SK-N-SH treated with all-trans-retinoic acid at 6 μM for 48 hours (cell line): ENCODE data around the gene DCBLD1.

ENCODE experiments used
- ATAC-seq: fragments of 200-7000 bp; cut with Tn5 transposase; 3 replicates; pipeline ENCODE4 v1.9.1; 2020; ENCODE audit warnings: mild to moderate bottlenecking, moderate library complexity
- BACH2 ChIP-seq: fragments of 250-450 bp; sonication (Bioruptor Pico); IDR thresholded peaks from 2 replicates; pipeline ENCODE4 v1.9.0; 2021; ENCODE audit warnings: mild to moderate bottlenecking, borderline replicate concordance
- ISL1 ChIP-seq: fragments of 250-450 bp; sonication (Bioruptor Pico); IDR thresholded peaks from 2 replicates; pipeline ENCODE4 v2.1.2; 2022; ENCODE audit warnings: mild to moderate bottlenecking, moderate library complexity
- RARB ChIP-seq: fragments of 250-450 bp; sonication (Bioruptor Pico); IDR thresholded peaks from 2 replicates; pipeline ENCODE4 v1.8.0; 2021; ENCODE audit warnings: mild to moderate bottlenecking, moderate library complexity
- ZC3H10 ChIP-seq: fragments of 250-450 bp; sonication (Bioruptor Pico); IDR thresholded peaks from 2 replicates; pipeline ENCODE4 v1.5.1; 2021; ENCODE audit warnings: mild to moderate bottlenecking, moderate library complexity
- ZNF70 ChIP-seq: fragments of 450-650 bp; formaldehyde crosslinking; IDR thresholded peaks from 2 replicates; pipeline ENCODE4 v1.5.0; 2020; ENCODE audit warnings: mild to moderate bottlenecking, moderate library complexity
- ZNF8 ChIP-seq: fragments of 450-650 bp; formaldehyde crosslinking; IDR thresholded peaks from 2 replicates; pipeline ENCODE4 v1.5.0; 2020; ENCODE audit warnings: mild to moderate bottlenecking, moderate library complexity
- TF ChIP-seq, protein P1 (sequence below): fragments of 250-450 bp; sonication (Bioruptor Pico); IDR thresholded peaks from 2 replicates; pipeline ENCODE4 v1.5.0; 2020; ENCODE audit warnings: mild to moderate bottlenecking, moderate library complexity

Gene DCBLD1

DNA sequence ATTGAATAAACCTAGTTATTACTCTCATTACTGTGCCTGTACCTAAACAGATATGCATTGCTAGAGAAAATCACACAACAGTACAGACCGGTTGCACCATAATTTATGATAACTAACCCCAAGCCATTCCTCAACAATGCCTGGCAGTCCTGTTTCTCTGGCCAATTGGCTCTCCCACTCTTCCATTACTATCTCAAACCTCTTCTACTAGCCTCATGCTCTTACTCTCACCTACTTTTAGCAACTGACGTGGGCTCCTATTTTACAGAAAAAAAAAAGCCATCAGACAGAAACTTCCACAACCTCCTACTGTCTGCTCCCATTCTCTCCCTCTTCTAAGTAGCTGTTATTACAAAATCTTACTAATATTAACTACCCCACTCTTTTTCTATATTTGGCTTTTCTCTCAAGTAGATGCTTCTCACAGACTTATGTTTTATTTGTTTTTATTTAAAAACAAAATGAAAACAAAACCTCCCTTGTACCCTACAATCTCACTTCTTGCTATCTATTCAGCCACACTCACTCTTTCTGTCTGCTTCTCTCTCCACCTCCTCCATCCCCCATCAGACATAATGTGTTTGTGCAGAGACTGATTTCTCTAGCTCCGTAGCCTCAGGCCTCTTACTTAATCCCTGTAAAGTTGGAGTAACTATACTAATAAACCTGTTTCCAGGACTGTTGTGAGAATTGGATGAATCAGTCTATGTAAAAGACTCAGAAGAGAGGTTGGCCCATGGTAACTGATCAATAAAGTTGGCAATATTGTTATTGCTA lies 110.7 kb downstream of the DCBLD1 start:
- ATAC-seq, result no peak
- TF ChIP-seq, protein P1, sequence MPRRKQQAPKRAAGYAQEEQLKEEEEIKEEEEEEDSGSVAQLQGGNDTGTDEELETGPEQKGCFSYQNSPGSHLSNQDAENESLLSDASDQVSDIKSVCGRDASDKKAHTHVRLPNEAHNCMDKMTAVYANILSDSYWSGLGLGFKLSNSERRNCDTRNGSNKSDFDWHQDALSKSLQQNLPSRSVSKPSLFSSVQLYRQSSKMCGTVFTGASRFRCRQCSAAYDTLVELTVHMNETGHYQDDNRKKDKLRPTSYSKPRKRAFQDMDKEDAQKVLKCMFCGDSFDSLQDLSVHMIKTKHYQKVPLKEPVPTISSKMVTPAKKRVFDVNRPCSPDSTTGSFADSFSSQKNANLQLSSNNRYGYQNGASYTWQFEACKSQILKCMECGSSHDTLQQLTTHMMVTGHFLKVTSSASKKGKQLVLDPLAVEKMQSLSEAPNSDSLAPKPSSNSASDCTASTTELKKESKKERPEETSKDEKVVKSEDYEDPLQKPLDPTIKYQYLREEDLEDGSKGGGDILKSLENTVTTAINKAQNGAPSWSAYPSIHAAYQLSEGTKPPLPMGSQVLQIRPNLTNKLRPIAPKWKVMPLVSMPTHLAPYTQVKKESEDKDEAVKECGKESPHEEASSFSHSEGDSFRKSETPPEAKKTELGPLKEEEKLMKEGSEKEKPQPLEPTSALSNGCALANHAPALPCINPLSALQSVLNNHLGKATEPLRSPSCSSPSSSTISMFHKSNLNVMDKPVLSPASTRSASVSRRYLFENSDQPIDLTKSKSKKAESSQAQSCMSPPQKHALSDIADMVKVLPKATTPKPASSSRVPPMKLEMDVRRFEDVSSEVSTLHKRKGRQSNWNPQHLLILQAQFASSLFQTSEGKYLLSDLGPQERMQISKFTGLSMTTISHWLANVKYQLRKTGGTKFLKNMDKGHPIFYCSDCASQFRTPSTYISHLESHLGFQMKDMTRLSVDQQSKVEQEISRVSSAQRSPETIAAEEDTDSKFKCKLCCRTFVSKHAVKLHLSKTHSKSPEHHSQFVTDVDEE (CRISPR knock-in tag), result no peak
- TF ChIP-seq ZNF8 (CRISPR knock-in tag) (no peak), ZNF70 (no peak), ISL1 (CRISPR knock-in tag) (no peak)

DNA sequence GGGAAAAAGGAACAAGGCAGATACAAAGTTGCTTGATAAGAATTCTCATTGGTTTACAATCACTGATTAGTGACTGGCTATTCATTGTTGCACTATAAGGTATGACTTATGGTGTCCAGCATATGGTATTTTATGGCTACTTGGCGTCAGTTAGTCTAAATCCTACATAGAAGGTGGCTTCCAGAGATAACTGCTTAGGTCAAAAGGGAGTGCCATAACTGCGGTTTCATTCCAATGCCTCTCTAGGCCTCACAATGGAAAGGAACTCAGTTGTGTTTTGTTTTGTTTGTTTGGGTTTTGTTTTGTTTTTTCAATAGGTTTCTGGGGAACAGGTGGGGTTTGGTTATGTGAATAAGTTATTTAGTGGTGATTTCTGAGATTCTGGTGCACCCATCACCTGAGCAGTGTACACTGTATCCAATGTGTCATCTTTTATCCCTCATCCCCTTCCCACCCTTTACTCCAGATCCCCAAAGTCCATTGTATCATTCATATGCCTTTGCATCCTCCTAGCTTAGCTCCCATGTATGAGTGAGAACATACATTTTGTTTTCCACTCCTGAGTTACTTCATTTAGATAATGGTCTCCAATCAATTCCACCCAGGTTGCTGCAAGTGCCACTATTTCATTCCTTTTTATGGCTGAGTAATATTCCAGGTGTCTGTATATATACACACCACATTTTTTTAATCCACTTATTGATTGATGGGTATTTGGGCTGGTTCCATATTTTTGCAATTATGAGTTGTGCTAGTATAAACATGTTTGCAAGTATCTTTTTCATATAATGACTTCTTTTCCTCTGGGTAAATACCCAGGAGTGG lies 112.8 kb downstream of the DCBLD1 start:
- no peak for ATAC-seq
- no peak for TF ChIP-seq BACH2 (CRISPR knock-in tag)
- no peak for TF ChIP-seq ZC3H10
- no peak for TF ChIP-seq RARB (CRISPR knock-in tag)
- TF ChIP-seq, protein P1 (CRISPR knock-in tag), result no peak

- no peak for TF ChIP-seq RARB (CRISPR knock-in tag)
- TF ChIP-seq ISL1 (CRISPR knock-in tag), result no peak
- TF ChIP-seq, all 23 proteins: peak for 0
- ATAC-seq, result no peak
Observed at GRCh38 chr6:117597755-117598154, 115.3 kb downstream of the DCBLD1 start.
